Adipocyte (in vitro differentiated cells): ENCODE results near the gene DPYSL4.

ENCODE experiments used
- DNase-seq: peaks from one replicate; pipeline ENCODE4 v3.0.0-alpha.2; 2015; ENCODE audit warnings: low read depth
- H3K27me3 ChIP-seq: replicated peaks from 2 replicates; pipeline ENCODE4 v1.7.0; 2013; ENCODE audit warnings: mild to moderate bottlenecking, low read length, moderate library complexity; ENCODE audit not compliant: control insufficient read depth, insufficient read depth
- H3K36me3 ChIP-seq: 2 replicates; pipeline ENCODE4 v1.7.0; 2013; ENCODE audit warnings: low read length, mild to moderate bottlenecking, moderate library complexity; ENCODE audit not compliant: control insufficient read depth, insufficient read depth, severe bottlenecking
- H3K4me1 ChIP-seq: 2 replicates; pipeline ENCODE4 v1.7.0; 2013; ENCODE audit warnings: mild to moderate bottlenecking, low read length, moderate library complexity; ENCODE audit not compliant: control insufficient read depth, insufficient read depth
- H3K4me3 ChIP-seq: 2 replicates; pipeline ENCODE4 v1.7.0; 2013; ENCODE audit warnings: mild to moderate bottlenecking, low read length, moderate library complexity
- H3K9ac ChIP-seq: 2 replicates; pipeline ENCODE4 v1.7.0; 2013; ENCODE audit warnings: mild to moderate bottlenecking, low read length, moderate library complexity
- H3K9me3 ChIP-seq: 2 replicates; pipeline ENCODE4 v1.7.0; 2013; ENCODE audit warnings: mild to moderate bottlenecking, low read length, moderate library complexity; ENCODE audit not compliant: control insufficient read depth

DPYSL4 gene

DNA sequence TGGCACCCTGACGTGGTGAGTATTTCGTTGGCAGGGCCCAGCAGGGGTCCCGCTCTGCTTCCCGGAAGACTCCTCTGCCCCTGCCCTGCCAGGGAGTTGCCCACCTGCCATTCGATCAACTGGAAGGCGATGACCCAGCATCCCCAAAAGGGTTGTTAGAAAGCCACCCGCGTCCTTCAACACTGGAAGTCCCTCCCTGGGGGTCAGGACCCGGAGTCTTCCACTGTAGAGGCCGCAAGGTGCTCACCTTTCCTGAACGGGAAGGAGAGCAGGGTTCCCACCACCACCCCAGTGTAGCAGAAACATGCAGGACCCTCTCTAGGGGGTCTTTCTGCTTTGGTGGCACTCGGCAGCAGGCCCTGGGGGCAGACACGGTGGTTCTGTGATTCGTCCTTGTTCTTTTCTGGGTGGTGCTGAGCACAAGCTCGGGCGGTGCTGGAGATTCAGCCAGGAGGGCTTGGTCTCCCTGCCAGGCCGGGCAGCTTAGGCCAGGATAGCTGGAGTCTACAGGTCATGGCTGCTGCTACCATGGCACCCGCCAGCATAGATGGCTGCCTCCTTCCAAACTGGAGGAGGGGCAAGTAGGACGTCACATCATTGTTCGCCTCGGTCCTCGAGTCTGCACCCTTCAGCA is 19.6 kb upstream of the DPYSL4 start:
- no peak for DNase-seq

DNA sequence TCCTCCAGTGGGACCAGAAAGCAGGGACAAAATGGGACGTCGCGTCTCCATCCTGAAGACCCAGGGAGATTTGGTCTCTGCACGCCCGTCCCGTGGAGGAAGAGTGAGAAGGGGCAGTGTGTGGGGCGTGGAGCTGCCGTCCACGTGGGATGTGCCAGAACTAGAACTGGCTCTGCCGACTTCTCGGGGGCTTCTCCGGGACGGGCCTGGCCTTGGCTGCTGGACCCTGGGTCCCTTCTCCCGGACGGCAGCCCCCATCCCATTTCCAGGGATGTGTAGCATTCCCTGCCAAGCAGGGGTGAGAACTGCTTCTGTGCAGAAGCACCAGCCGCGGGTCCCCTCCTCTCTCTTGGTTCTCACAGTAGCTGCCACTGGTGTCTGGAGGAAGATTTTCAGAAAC is 18.8 kb upstream of the DPYSL4 start:
- H3K9me3 ChIP-seq: no peaks in the 10 kb centered on the region
- no peak overlapping the region for H3K4me3 ChIP-seq
- no peaks in the 10 kb centered on the region for H3K4me1 ChIP-seq
- no peak for DNase-seq
- H3K27me3 ChIP-seq: peaks cover 38% of the 10 kb centered on the region
- no peaks in the 10 kb centered on the region for H3K36me3 ChIP-seq
- no peak overlapping the region for H3K9ac ChIP-seq

More for the DNA sequence above, 19.6 kb upstream of the DPYSL4 start:
- H3K27me3 ChIP-seq: peaks cover 37% of the 10 kb centered on the region
- H3K36me3 ChIP-seq: no peaks in the 10 kb centered on the region
- no peaks in the 10 kb centered on the region for H3K4me1 ChIP-seq
- no peak overlapping the region for H3K9ac ChIP-seq
- H3K4me3 ChIP-seq: no peak overlapping the region
- H3K9me3 ChIP-seq: no peaks in the 10 kb centered on the region

DNA sequence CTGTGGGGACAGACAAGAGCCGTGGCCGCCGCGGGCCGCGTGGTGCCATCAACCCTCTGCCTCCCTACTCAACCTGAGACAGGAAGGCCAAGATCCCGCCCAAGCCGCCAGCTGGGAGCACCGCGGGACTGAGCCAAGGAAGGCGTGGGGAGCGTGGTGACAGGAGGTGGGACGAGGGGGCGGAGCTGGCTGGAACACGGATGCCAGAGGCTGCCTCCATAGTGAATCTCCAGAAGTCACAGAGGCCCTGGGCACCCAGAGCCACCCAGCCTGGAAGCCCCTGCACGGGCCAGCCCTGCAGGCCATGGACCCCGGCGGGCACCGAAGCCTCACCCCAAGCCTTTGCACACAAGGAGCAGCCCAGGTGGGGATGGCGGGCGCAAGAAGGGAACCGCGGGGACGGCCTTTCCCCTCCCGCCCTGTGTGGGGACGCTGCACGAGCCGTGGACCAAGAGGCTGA is 18.1 kb upstream of the DPYSL4 start:
- H3K4me1 ChIP-seq: no peaks in the 10 kb centered on the region
- H3K27me3 ChIP-seq: peaks cover 37% of the 10 kb centered on the region
- H3K9ac ChIP-seq: no peak overlapping the region
- DNase-seq: no peak
- H3K9me3 ChIP-seq: no peaks in the 10 kb centered on the region
- no peak overlapping the region for H3K4me3 ChIP-seq
- no peaks in the 10 kb centered on the region for H3K36me3 ChIP-seq

DNA sequence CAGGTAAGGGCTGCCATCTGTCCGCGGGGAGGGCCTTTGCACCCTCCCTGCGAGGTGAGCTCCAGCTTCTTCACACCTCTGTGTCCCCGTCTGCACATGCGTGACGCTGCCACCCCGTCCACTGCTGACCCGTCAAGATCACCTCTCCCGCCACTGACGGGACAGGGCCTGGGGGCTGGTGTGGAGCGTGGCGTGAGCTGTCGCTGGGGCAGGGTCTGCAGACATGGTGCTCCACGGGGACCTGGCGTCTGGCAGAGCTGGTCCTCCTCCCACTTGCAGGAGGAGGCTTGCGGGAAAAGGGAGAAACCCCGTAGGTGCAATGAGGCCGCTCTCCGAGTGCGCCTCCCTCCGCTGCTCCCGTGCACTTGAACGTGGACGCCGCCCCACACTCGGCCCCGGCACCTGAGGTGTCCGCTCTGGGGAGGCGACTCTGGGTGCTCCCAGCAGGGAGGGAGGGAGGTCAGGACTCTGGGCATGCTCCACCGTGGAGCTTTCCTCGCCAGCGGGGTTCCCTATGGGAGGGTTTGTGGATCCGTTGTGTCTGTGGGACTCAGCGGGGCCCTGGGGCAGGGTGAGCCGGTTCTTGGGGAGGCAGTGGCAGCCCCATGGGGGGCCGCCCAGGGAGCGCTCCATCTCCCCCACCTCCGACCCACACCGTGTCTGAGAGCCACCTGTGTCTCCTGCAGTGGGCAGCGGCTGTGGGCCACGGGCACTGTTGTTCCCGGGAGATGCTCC is 17.6 kb upstream of the DPYSL4 start:
- Histone ChIP-seq H3K36me3 (no peaks in the 10 kb centered on the region), H3K4me1 (no peaks in the 10 kb centered on the region), H3K9ac (no peak overlapping the region), H3K4me3 (no peak overlapping the region), H3K9me3 (no peaks in the 10 kb centered on the region), H3K27me3 (peaks cover 37% of the 10 kb centered on the region)
- DNase-seq: no peak

DNA sequence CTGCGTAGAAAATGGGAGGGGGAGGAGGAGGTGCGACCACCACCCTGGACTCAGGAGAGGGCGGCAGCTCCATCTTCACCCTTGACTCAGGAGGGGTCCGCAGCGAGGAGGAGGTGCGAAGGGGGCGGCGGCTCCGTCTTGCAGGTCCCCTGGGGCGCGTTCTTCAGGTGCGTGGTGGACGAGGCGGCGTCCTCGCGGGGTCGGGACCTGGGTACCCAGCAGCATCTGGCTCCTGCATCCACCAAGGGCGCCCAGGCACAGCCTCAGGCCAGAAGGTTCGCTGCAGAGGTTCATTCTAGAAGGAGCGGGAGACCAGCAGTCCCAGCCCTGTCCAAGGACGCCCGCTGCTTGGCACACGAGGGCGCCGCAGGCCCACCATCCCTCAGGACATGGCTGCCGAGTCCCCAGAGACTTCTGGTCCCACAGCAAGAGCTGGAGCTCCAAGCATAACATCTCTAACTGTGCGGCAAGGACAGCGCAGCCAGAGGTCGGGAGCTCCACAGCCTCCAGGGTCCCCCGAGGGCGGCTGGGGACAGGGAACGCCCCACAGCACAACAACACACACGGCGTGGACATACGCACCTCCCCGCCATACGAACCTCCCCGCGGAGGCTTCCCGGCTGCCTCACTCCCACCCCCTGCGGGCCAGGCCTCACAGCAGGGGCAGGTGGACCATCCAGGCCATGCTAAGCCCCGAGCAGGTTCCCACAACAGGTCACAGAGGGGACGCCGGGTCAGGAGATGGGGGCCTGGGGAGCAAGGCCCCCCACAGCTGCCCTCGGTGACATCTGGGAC is 16.8 kb upstream of the DPYSL4 start:
- H3K9me3 ChIP-seq: peaks cover 2% of the 10 kb centered on the region
- no peak for DNase-seq
- peaks cover 34% of the 10 kb centered on the region for H3K27me3 ChIP-seq
- no peak overlapping the region for H3K4me3 ChIP-seq
- H3K36me3 ChIP-seq: no peaks in the 10 kb centered on the region
- no peaks in the 10 kb centered on the region for H3K4me1 ChIP-seq
- no peak overlapping the region for H3K9ac ChIP-seq

DNA sequence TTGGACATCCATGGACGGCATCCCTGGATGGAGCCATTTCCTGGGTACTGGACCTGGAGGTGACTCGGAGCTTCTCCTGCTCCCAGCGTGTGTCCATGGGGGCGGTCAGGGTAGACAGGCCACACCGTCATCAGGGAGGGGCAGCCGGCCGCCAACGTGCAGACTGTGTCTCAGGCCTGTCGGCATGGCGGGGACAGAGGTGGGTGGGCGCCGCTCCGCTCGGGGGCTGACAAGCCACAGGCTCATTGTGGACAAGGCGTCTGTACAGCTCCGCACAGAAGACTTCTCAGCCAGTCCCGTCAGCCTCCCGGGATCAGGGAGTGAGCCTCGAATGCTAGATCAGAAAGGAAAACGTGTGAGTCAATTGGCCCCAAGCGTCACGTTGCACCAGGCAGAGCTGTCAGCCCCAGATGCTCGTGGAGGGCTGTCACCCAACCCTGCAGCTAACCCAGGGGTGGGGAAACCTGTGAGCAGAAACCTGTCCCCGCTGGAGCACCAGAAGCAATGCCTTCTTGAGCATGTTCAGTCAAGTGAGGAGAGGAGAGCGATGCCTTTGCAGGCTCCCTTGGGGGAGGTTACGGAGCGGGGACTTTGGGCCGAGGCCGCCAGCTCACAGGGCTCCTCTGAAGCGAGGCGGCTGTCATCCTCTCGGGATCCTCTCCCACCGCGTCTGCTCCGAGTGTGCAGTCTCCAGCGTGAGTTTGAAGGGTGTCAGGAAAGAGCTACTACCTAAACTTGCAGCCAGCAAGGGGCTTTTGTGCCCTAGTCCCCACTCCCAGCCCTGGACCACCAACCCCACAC is 16.0 kb upstream of the DPYSL4 start:
- Histone ChIP-seq H3K4me1 (no peaks in the 10 kb centered on the region), H3K9ac (no peak overlapping the region), H3K36me3 (no peaks in the 10 kb centered on the region), H3K9me3 (peaks cover 5% of the 10 kb centered on the region), H3K4me3 (no peak overlapping the region), H3K27me3 (peaks cover 35% of the 10 kb centered on the region)
- no peak for DNase-seq

DNA sequence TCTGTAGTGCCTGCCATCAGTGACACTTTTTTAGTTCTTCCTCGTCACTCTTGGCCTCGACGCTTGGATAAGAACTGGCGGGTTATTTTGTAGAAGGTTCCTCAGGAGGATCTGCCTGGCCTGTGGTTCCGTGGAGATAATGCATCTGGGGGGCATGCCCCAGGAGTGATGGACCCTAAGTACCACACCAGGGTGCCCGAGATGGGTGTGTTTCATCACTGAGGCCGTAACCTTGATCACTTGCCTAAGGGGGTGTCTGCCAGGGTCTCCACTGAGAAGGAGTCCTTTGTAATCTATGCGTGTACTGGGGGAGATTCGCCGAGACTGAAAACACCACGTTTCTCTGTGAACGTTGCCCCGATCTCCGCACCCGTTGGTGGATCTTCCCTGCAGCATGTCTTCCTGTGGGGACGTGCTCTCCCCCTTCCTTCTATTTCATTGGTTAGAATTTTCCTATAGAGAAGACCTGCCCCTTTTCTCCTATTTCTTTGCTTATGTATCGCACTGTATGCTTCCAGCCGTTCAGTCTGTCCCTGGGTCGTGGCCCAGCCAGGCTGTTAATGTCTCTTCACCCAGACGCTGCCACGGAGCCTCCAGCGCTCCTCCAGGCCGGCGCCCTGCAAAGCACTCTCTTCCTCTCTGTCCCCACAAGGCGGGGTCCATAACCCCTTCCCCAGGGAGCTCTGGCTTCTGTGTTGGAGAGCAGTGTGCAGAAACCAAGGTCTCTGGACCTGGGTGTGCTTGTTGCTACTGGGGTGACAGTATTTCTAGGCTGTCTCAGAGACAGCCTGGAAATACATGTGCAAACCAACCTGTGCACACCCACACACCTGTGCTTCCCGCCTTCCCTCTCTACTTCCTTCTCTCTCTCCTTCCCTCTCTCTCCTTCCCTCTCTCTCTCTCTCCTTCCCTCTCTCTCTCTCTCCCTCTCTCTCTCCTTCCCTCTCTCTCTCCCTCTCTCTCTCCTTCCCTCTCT is 14.4 kb upstream of the DPYSL4 start:
- Histone ChIP-seq H3K9me3 (peaks cover 5% of the 10 kb centered on the region), H3K4me3 (no peak overlapping the region), H3K4me1 (no peaks in the 10 kb centered on the region), H3K36me3 (no peaks in the 10 kb centered on the region), H3K9ac (no peak overlapping the region), H3K27me3 (peaks cover 38% of the 10 kb centered on the region)
- DNase-seq: no peak

DNA sequence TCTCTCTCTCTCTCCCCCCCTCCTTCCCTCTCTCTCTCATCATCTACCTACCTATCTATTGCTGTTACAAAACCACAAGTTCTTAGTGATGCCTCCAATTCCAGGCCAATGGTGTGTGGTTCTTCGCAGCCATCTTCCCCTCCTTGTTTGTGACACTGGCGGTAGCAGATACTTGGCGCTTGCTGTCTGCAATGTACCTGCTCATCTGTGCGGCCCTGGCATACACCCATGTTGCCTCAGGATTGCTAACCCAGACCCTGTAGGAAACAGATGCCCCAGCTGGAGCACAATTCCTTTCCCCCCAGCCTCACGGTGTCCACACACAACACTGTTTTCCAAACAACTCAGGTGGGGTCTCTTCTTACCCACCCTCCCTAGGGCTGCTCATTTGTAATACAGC is 13.6 kb upstream of the DPYSL4 start:
- H3K4me1 ChIP-seq: no peaks in the 10 kb centered on the region
- no peak for DNase-seq
- H3K4me3 ChIP-seq: no peak overlapping the region
- H3K36me3 ChIP-seq: no peaks in the 10 kb centered on the region
- H3K9me3 ChIP-seq: peaks cover 5% of the 10 kb centered on the region
- H3K27me3 ChIP-seq: peaks cover 46% of the 10 kb centered on the region
- no peak overlapping the region for H3K9ac ChIP-seq

DNA sequence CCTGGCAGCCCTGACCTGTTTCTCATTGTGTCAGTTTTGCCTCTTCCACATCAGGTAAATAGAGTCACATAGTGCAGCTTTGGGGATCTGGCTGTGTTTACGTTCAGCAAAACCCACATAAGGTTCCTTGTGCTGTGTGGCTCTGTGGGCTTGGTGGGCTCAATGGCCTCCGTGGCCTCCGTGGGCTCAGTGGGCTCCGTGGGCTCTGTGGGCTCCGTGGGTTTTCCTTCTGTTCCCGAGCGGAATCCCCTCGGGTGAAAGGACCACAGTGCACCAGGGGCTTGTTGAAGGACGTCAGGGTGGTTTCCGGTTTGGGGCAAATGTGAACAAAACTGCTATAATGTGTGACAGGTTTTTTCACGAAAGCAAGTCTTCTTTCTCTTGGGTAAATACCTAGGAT is 12.5 kb upstream of the DPYSL4 start:
- Histone ChIP-seq H3K9me3 (peaks cover 5% of the 10 kb centered on the region), H3K36me3 (no peaks in the 10 kb centered on the region), H3K4me1 (no peaks in the 10 kb centered on the region), H3K27me3 (peaks cover 56% of the 10 kb centered on the region), H3K4me3 (no peak overlapping the region), H3K9ac (no peak overlapping the region)
- no peak for DNase-seq

DNA sequence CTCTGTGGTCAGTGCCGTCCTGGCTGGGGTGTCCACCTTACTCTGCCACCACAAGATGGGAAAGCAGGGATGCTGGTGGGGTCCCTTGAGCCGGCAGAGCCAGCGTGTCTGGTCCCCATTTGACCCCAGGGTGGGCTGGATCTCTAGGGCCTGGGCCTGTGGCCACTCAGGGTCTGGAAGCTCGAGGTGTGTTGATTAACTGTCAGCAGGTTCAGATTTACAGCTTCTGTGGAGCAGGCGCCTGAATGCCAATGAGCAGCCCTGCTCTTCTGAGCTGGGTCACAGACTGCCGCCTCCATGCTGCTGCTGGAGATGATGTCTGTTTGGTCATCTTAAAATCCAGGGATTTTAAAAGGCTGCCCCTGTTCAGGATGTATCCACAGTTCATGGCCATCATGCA is 11.3 kb upstream of the DPYSL4 start:
- Histone ChIP-seq H3K4me1 (no peaks in the 10 kb centered on the region), H3K9ac (no peak overlapping the region), H3K27me3 (peaks cover 62% of the 10 kb centered on the region), H3K9me3 (peaks cover 5% of the 10 kb centered on the region), H3K36me3 (no peaks in the 10 kb centered on the region), H3K4me3 (no peak overlapping the region)
- no peak for DNase-seq
